Motor neuron (in vitro differentiated cells): ENCODE results near the gene TEX26. TPM values are rescaled to one million over a fixed set of nuclear protein-coding genes. Genes with fewer than 3 reads are reported as not detected.

ENCODE experiments used
- total RNA-seq, 8 experiments: library from RNA; unstranded; fragments of 300-600 nt; gene quantifications; 2 replicates each; pipeline versions ENCODE4 v1.2.3 to v1.2.4, GENCODE V29; 2022

TEX26 gene
- total RNA-seq, 8 experiments from 2014 or later: 0.23 to 3.6 (median 1.6) TPM; not detected in 4

Other genes with a start within 250 kb of the TEX26 start
- gene ALOX5AP, start 197.1 kb upstream of the TEX26 start, total RNA-seq: 1 to 10 TPM in 1 of 8 experiments, under 1 TPM in 3, not detected in 4; 0.50 to 1.6 (median 0.64) TPM
- 1 to 10 TPM in 1 of 8 experiments, under 1 TPM in 2, not detected in 5; 0.14 to 6.8 (median 0.19) TPM for gene MEDAG, start 26.4 kb upstream of the TEX26 start, total RNA-seq
- 100 to 1,000 TPM in 2 of 8 experiments, 10 to 100 TPM in 6; 34.9 to 129 (median 89.0) TPM for gene HSPH1, start 229.2 kb downstream of the TEX26 start, total RNA-seq